Naive thymus-derived CD4-positive, alpha-beta T cell (primary cell): ENCODE measurements around the gene BCL2L2. TPM values are rescaled to one million over a fixed set of nuclear protein-coding genes. Genes with fewer than 3 reads are reported as not detected.

ENCODE experiments used
- ATAC-seq: fragments of 150-1000 bp; cut with Tn5 transposase; 2 replicates; pipeline ENCODE4 v1.10.0; 2021; ENCODE audit warnings: mild to moderate bottlenecking, moderate library complexity
- CTCF ChIA-PET: fragments of 350-600 bp; sonication (Branson Sonifier 250); formaldehyde crosslinking; loops from one replicate; lab custom pipeline; 2021; ENCODE audit warnings: antibody characterized with exemption; lab: Charles Lee
- POLR2A ChIA-PET: fragments of 350-600 bp; sonication (Branson Sonifier 250); formaldehyde crosslinking; loops from one replicate; lab custom pipeline; 2021; ENCODE audit warnings: antibody characterized with exemption, inconsistent platforms; lab: Charles Lee
- DNase-seq, 9 donors: peaks; one replicate each; pipeline versions ENCODE4 v3.0.0 to v3.0.0-alpha.2; 2020 to 2022; ENCODE audit warnings: mixed read lengths in 1 of 9
- H3K27ac ChIP-seq: one replicate; pipeline ENCODE4 v1.7.0; 2013; ENCODE audit warnings: mild to moderate bottlenecking, low read depth, low read length, moderate library complexity
- H3K27me3 ChIP-seq, 2 donors: one replicate each; pipeline ENCODE4 v1.7.0; 2013; ENCODE audit warnings: low read length in 2 of 2, mild to moderate bottlenecking in 2 of 2, moderate library complexity in 2 of 2; ENCODE audit not compliant: control insufficient read depth in 2 of 2, insufficient read depth in 2 of 2
- H3K36me3 ChIP-seq, 3 experiments: 1 replicate in 2 of 3; 2 replicates in 1 of 3; pipeline ENCODE4 v1.7.0; 2013; ENCODE audit warnings: low read length in 3 of 3, mild to moderate bottlenecking in 3 of 3, moderate library complexity in 1 of 3; ENCODE audit not compliant: insufficient read depth in 3 of 3, control insufficient read depth in 2 of 3
- H3K4me1 ChIP-seq, 2 donors: one replicate each; pipeline ENCODE4 v1.7.0; 2013; ENCODE audit warnings: low read length in 2 of 2, mild to moderate bottlenecking in 2 of 2, moderate library complexity in 1 of 2; ENCODE audit not compliant: control insufficient read depth in 2 of 2, insufficient read depth in 2 of 2
- H3K4me3 ChIP-seq: 2 replicates; pipeline ENCODE4 v1.7.0; 2013; ENCODE audit warnings: mild to moderate bottlenecking, low read length
- H3K9me3 ChIP-seq, 3 experiments: 1 replicate in 2 of 3; 2 replicates in 1 of 3; pipeline ENCODE4 v1.7.0; 2013; ENCODE audit warnings: low read length in 3 of 3; ENCODE audit not compliant: control insufficient read depth in 2 of 3
- H3K27ac Mint-ChIP-seq, 9 donors: one replicate each; pipeline ENCODE4 v1.8.0; 2020 to 2022; ENCODE audit warnings: mixed read lengths in 9 of 9, mild to moderate bottlenecking in 8 of 9, moderate library complexity in 5 of 9, inconsistent platforms in 2 of 9
- H3K27me3 Mint-ChIP-seq, 5 donors: one replicate each; pipeline ENCODE4 v1.8.0; 2021 to 2022; ENCODE audit warnings: mixed read lengths in 5 of 5, mild to moderate bottlenecking in 1 of 5
- H3K36me3 Mint-ChIP-seq, 5 donors: one replicate each; pipeline ENCODE4 v1.8.0; 2020 to 2022; ENCODE audit warnings: mixed read lengths in 5 of 5, mild to moderate bottlenecking in 3 of 5, inconsistent platforms in 1 of 5
- H3K4me1 Mint-ChIP-seq, 7 donors: one replicate each; pipeline ENCODE4 v1.8.0; 2020 to 2022; ENCODE audit warnings: mixed read lengths in 7 of 7, mild to moderate bottlenecking in 3 of 7, inconsistent platforms in 1 of 7
- H3K4me3 Mint-ChIP-seq, 10 donors: one replicate each; pipeline ENCODE4 v1.8.0; 2020 to 2022; ENCODE audit warnings: mild to moderate bottlenecking in 10 of 10, mixed read lengths in 10 of 10, moderate library complexity in 6 of 10, inconsistent platforms in 2 of 10
- H3K9me3 Mint-ChIP-seq, 11 donors: one replicate each; pipeline ENCODE4 v1.8.0; 2020 to 2022; ENCODE audit warnings: mixed read lengths in 11 of 11, mild to moderate bottlenecking in 4 of 11, inconsistent platforms in 1 of 11, moderate library complexity in 1 of 11
- intact Hi-C, 2 donors: fragments of 100-400 bp; cut with micrococcal nuclease; formaldehyde crosslinking; loops; one replicate each; pipeline ENCODE4 v1.15.1; 2023
- polyA plus RNA-seq, 2 donors: library from polyadenylated mRNA; unstranded; fragments of 300-500 nt; fragmentation: Illumina TruSeq; gene quantifications; one replicate each; pipeline ENCODE4 v1.2.3, GENCODE V29; 2021
- total RNA-seq, 6 experiments: library from RNA in 5 of 6; stranded (reverse) in 5 of 6; gene quantifications; 1 replicate in 5 of 6; 2 replicates in 1 of 6; pipeline ENCODE4 v1.2.3 and lab custom pipeline; 2021 to 2026

BCL2L2 gene
- total and polyA plus RNA-seq, 7 experiments from 2014 or later = 2.8 to 8.0 (median 5.6) TPM; not detected in 2

DNA sequence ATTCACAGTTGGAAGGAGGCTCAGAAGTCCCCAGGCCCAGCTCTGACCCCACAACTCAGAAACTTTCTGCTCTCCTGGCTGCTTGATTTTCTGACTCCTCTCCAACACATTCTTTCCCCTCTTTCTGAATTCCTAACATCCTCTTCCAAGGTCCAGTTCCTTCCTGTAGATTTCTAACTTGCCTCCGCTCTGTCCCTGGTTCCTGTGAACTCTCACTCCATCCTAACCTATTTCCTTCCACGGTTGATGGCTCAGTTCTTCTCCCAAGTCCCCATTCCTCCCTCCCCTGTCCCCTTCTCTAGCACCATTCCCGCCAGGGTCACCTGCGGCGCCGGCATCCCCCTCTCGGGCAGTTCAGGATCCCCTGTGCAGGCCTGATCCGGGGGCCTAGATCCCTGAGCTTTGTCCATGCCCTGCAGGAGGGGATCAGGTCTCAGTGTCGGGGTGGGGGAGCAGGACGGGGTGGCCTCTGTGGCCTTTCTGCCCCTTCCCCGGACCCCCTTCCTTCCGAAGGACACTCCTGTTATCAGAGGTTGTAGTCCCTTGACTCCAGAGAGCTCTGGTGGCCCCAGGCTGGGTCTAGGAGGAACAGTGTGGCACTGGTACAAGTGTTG lies 52.0 kb downstream of the BCL2L2 start:
- no peaks in the 10 kb centered on the region for H3K36me3 Mint-ChIP-seq
- POLR2A ChIA-PET = no interaction called here
- ATAC-seq (peak; percentile 8), DNase-seq (no peak)
- CTCF ChIA-PET = no interaction called here
- no peaks in the 10 kb centered on the region for H3K9me3 ChIP-seq
- no peaks in the 10 kb centered on the region for H3K27me3 ChIP-seq
- H3K27me3 Mint-ChIP-seq = peaks cover 0 to 27% (median 13%) of the 10 kb centered on the region in 5 donors
- no peaks in the 10 kb centered on the region for H3K36me3 ChIP-seq
- intact Hi-C loops = no loop called here
- no peaks in the 10 kb centered on the region for H3K4me1 ChIP-seq
- H3K4me1 Mint-ChIP-seq = peaks cover 0 to 5% (median 0%) of the 10 kb centered on the region in 7 donors
- H3K4me3 Mint-ChIP-seq = no peak overlapping the region
- no peak overlapping the region for H3K27ac ChIP-seq
- no peak overlapping the region for H3K27ac Mint-ChIP-seq
- H3K4me3 ChIP-seq = no peak overlapping the region
- peaks cover 0 to 1% (median 0%) of the 10 kb centered on the region in 11 donors for H3K9me3 Mint-ChIP-seq

DNA sequence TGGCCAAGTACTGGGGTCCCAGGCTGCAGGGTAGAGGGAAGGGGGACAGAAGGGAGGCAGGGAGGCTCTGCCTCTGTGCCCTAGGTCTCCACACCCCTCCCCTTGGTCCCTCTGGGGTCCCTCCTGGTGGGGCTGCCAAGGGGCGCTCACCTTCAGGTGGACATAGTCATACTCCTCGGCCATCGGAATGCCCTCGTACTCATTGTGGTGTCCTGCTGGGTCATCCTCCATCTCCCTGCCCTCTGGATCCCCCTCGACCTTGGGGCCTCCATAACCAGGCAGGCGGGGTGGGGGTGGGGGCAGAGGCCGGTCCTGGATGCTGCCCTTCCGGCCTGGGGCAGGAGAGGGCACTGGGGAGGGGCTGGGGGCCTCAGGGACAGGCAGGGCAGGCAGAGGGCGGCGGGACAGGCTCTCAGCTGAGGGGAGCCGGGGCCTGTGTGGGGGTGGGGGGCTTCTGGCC lies 52.6 kb downstream of the BCL2L2 start:
- CTCF ChIA-PET = no interaction called here
- no peak overlapping the region for H3K4me3 Mint-ChIP-seq

DNA sequence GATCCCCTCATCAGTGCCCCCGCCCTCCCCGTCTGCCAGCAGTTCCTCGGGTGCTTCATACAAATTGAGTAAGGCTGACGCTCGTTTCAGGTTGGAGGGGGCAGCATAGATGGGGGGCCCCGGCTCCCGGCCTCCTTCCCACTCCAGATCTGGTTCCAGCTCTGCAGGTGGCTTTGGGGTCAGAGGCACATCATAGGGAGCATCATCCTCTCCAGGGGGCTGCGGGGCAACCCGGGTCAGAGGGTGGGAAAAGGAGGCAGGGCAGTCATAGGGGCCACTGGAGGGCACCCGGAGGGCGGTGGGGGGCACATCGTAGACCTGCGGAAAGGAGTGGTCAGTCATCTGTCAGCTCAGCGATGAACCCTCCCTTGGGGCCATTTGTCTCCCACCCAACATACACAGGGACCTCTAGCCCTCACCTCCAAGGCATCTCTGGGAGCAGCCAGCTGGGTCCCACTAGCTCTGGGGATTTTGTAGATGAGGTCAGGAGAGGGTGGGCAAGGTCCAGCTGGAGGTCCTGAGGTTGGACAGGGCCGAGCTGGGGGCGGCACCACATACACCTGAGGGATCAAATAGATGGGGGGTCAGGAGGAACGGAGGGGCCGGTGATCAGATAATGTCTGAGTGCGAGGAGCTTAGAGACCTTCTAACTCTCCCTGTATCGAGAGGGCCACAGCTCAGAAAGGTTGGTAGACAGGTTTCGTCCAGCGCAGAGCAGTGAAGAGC lies 53.3 kb downstream of the BCL2L2 start:
- Histone ChIP-seq H3K27ac (no peak overlapping the region), H3K36me3 (no peaks in the 10 kb centered on the region), H3K9me3 (no peaks in the 10 kb centered on the region), H3K4me3 (no peak overlapping the region), H3K4me1 (no peaks in the 10 kb centered on the region), H3K27me3 (no peaks in the 10 kb centered on the region)
- H3K27ac Mint-ChIP-seq = no peak overlapping the region
- no peak for DNase-seq
- ATAC-seq = peak; percentile 6
- no peak overlapping the region for H3K4me3 Mint-ChIP-seq
- H3K4me1 Mint-ChIP-seq = peaks cover 0 to 4% (median 2%) of the 10 kb centered on the region in 7 donors
- no peaks in the 10 kb centered on the region for H3K36me3 Mint-ChIP-seq
- peaks cover 8 to 26% (median 24%) of the 10 kb centered on the region in 5 donors for H3K27me3 Mint-ChIP-seq
- intact Hi-C loops = no loop called here
- no peaks in the 10 kb centered on the region for H3K9me3 Mint-ChIP-seq
- ChIA-PET POLR2A (no interaction called here), CTCF (interaction anchor here (1.4 kb wide), 1 partner anchor 92 kb away, joined by 3 read pairs; no protein-coding TSS in a partner anchor)

More for the DNA sequence above, 52.6 kb downstream of the BCL2L2 start:
- Mint-ChIP-seq H3K27ac (no peak overlapping the region), H3K9me3 (no peaks in the 10 kb centered on the region), H3K4me1 (no peaks in the 10 kb centered on the region), H3K27me3 (peaks cover 1 to 26% (median 17%) of the 10 kb centered on the region in 5 donors), H3K36me3 (no peaks in the 10 kb centered on the region)
- no peaks in the 10 kb centered on the region for H3K4me1 ChIP-seq
- DNase-seq (no peak), ATAC-seq (peak; percentile 11)
- no peak overlapping the region for H3K27ac ChIP-seq
- H3K27me3 ChIP-seq = no peaks in the 10 kb centered on the region
- intact Hi-C loops = no loop called here
- no peaks in the 10 kb centered on the region for H3K36me3 ChIP-seq
- H3K9me3 ChIP-seq = no peaks in the 10 kb centered on the region
- no peak overlapping the region for H3K4me3 ChIP-seq
- POLR2A ChIA-PET = no interaction called here

DNA sequence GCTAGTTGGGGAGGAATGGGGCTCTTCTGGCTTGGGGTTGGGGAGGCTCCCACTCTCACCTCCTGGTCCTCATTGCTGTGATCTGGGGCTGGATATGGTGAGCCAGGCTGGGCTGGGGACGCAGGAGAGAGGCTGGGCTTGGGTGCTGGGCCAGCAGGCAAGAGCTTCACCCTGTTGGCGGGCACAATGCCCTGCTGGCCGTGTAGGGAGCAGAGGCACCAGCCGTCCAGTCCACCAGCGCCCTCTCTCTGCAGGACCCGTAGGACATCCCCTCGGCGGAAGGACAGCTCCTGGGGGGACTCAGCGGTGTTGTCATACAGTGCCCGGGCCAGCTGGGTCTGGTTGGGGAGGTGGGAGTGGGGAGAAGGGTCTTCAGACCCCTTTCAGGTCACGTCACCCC lies 53.9 kb downstream of the BCL2L2 start:
- H3K4me3 Mint-ChIP-seq = no peak overlapping the region
- peaks cover 9 to 21% (median 19%) of the 10 kb centered on the region in 5 donors for H3K27me3 Mint-ChIP-seq
- intact Hi-C loops = no loop called here
- DNase-seq (no peak), ATAC-seq (no peak)
- H3K9me3 Mint-ChIP-seq = no peaks in the 10 kb centered on the region
- no peaks in the 10 kb centered on the region for H3K9me3 ChIP-seq
- no peaks in the 10 kb centered on the region for H3K27me3 ChIP-seq
- H3K27ac ChIP-seq = no peak overlapping the region
- H3K4me1 Mint-ChIP-seq = peaks cover 0 to 5% (median 3%) of the 10 kb centered on the region in 7 donors
- POLR2A ChIA-PET = no interaction called here
- H3K36me3 Mint-ChIP-seq = no peaks in the 10 kb centered on the region
- H3K4me3 ChIP-seq = no peak overlapping the region
- no peaks in the 10 kb centered on the region for H3K36me3 ChIP-seq
- CTCF ChIA-PET = interaction anchor here (1.4 kb wide), 1 partner anchor 93 kb away, joined by 3 read pairs; no protein-coding TSS in a partner anchor
- no peaks in the 10 kb centered on the region for H3K4me1 ChIP-seq
- H3K27ac Mint-ChIP-seq = no peak overlapping the region

DNA sequence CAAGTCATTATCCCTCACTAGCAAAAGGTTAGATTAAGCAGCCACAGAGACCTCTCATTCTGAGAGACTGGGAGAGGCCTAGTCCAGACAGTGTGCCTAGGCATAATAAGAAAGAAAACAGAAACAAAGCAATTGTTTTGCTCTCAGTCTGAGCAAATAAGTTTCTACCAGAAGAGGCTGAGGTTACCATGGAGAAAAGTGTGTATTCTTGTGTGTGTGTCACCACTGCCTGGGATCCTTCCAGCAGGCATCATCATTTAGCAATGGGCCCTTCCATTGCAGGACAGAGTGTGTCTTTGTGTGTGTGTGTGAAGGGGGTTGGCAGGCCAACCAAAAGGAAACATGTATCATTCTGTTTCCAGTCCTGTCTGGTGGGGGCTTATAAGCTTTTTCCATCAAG lies 54.7 kb downstream of the BCL2L2 start:
- intact Hi-C loops = no loop called here
- Mint-ChIP-seq H3K27ac (no peak overlapping the region), H3K27me3 (peaks cover 9 to 18% (median 17%) of the 10 kb centered on the region in 5 donors), H3K36me3 (no peaks in the 10 kb centered on the region), H3K4me1 (peaks cover 0 to 5% (median 3%) of the 10 kb centered on the region in 7 donors), H3K9me3 (no peaks in the 10 kb centered on the region), H3K4me3 (no peak overlapping the region)
- Histone ChIP-seq H3K9me3 (no peaks in the 10 kb centered on the region), H3K27me3 (no peaks in the 10 kb centered on the region), H3K4me3 (no peak overlapping the region), H3K27ac (no peak overlapping the region), H3K4me1 (no peaks in the 10 kb centered on the region), H3K36me3 (no peaks in the 10 kb centered on the region)
- ChIA-PET POLR2A (no interaction called here), CTCF (interaction anchor here (1.4 kb wide), 1 partner anchor 93 kb away, joined by 3 read pairs; no protein-coding TSS in a partner anchor)
- DNase-seq = no peak
- no peak for ATAC-seq
